Omental fat pad (tissue), 4 donors: ENCODE data around the gene KCNH8. TPM values are rescaled to one million over a fixed set of nuclear protein-coding genes. Genes with fewer than 3 reads are reported as not detected.

ENCODE experiments used
- ATAC-seq: fragments of 150-250 bp; one replicate; pipeline ENCODE4 v1.9.1; 2016; ENCODE audit warnings: mild to moderate bottlenecking, moderate library complexity; ENCODE audit not compliant: low FRiP score
- DNase-seq: peaks from one replicate; pipeline ENCODE4 v3.0.0-alpha.2; 2019; ENCODE audit warnings: low spot score
- total RNA-seq, 4 donors: library from RNA; depleted of rRNA; stranded (reverse); fragments of >200 nt; gene quantifications; one replicate each; pipeline ENCODE4 v1.1.0, GENCODE V29; 2016
- TF ChIP-seq, protein P1 (sequence below), 3 donors: fragments of 450-650 bp; IDR thresholded peaks; one replicate each; pipeline ENCODE4 v1.5.1; 2016 to 2017; ENCODE audit warnings: antibody characterized with exemption in 3 of 3, mild to moderate bottlenecking in 3 of 3, moderate library complexity in 2 of 3

Gene KCNH8
- total RNA-seq, 4 donors from 2014 or later = 0.09 TPM; not detected in 3

DNA sequence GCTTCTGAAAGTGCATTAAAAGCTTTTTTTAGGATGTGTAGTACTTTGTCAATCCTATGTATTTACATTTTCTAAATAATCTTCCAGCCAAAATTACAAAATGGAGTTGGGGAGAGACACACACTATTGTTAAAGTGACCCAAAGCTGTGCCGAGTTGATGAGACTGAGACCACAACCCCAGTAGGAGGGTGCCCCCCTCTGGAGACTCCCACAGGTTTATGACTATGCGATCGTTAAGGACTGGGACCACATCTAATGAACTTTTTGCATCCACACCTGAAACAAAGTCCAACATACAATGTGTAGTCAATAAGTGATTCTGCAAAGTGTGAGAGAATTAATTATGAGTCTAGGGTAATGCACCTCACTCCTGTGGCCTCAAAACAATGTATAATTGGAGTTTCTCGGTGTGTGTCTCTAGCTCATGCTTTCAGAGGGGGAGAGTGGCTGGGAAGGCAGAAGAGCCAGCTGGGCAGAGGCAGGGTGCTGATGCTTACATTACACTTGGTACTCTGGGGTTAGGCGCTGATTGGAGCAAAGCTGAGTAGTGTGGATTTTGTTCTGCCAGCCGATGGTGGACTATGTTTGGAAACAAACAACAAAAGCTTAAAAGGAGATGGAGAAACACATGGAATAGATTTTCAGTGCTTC, 102.8 kb downstream of the KCNH8 start:
- no peak for ATAC-seq
- TF ChIP-seq, protein P1, sequence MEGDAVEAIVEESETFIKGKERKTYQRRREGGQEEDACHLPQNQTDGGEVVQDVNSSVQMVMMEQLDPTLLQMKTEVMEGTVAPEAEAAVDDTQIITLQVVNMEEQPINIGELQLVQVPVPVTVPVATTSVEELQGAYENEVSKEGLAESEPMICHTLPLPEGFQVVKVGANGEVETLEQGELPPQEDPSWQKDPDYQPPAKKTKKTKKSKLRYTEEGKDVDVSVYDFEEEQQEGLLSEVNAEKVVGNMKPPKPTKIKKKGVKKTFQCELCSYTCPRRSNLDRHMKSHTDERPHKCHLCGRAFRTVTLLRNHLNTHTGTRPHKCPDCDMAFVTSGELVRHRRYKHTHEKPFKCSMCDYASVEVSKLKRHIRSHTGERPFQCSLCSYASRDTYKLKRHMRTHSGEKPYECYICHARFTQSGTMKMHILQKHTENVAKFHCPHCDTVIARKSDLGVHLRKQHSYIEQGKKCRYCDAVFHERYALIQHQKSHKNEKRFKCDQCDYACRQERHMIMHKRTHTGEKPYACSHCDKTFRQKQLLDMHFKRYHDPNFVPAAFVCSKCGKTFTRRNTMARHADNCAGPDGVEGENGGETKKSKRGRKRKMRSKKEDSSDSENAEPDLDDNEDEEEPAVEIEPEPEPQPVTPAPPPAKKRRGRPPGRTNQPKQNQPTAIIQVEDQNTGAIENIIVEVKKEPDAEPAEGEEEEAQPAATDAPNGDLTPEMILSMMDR (IDR thresholded peaks at IDR 0.05) = no peak
- no peak for DNase-seq

DNA sequence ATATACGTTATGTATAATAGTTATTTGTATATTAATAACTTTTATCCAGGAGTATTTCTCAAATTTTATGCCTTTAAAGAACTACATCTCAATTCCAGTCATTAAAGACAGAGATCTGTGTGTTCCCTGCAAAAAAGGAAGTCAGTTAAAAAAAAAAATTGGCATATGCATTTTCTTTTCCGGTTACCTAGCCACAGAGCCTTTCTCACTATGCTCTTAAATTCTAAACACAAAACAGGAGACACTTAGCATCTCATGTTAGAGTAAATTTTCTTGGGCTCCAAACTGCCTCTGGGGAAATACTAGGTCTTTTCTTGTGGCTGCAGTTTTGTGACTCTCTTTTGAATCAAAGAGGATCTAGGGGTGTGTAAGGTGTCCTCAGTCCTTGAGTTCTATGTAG, 105.9 kb downstream of the KCNH8 start:
- TF ChIP-seq, protein P1 (IDR thresholded peaks at IDR 0.05) = no peak
- ATAC-seq (no peak), DNase-seq (no peak)

DNA sequence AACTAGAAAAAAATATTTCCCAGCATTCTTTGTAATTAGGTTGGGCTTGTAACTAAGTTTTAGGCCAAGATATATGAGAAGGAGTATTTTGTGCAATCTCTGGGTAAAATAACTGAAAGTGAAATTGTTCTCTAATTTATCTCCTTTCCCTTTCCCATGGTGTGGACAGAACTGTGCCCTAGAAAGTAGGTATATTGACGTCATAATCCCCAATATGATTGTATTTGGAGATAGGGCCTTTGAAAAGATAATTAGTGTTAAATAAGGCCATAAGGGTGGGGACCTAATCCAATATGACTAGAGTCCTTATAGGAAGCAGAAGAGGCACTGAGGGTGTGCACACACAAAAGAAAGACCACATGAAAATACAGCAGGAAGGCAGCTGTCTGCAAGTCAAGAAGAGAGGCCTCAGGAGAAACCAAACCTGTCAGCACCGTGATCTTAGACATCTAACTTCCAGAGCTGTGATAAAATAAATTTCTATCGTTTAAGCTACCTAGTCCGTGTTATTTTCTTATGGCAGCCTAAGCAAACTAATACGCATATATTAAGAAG, 106.6 kb downstream of the KCNH8 start:
- DNase-seq (no peak), ATAC-seq (no peak)
- TF ChIP-seq, protein P1 (IDR thresholded peaks at IDR 0.05) = no peak

DNA sequence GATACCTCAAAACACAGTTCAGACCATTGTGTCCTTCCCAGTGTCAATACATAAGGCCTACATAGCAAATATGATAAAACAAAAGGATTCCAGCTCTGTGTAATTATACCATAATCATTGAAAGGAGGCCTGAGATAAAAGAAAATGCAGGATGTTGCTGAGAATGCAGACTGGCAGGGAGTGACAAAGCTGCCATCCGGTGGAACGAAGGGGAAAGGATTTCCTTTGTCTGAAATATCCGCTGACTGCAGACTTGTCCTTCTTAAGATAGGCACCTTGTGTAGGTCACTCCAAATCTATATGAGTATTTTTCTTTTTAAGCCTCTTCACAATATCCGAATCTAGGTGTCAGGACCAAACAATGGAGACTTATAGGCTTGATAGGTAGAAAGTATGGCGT, 108.0 kb downstream of the KCNH8 start:
- ATAC-seq (no peak), DNase-seq (no peak)
- TF ChIP-seq, protein P1 (IDR thresholded peaks at IDR 0.05) = no peak

DNA sequence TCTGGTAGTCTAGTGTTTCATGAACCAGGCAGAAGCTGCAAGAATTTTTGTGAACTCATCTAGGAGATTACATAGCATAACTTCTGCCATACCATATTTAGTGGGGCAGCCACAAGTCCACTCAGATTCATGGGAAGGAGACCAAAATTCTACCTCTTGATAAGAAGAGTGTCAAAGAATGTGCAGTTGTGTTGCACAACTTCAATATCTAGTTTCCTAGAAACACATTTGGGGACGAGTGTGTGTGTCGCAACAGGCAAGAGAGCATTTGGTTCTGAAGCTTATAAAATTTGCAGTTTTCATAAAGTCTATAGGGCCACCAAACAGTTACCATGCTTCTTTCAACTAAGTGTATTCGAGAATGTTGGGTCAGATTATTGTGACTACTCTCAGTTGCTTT, 115.3 kb downstream of the KCNH8 start:
- ATAC-seq = no peak
- TF ChIP-seq, protein P1 (IDR thresholded peaks at IDR 0.05) = no peak
- DNase-seq = no peak

DNA sequence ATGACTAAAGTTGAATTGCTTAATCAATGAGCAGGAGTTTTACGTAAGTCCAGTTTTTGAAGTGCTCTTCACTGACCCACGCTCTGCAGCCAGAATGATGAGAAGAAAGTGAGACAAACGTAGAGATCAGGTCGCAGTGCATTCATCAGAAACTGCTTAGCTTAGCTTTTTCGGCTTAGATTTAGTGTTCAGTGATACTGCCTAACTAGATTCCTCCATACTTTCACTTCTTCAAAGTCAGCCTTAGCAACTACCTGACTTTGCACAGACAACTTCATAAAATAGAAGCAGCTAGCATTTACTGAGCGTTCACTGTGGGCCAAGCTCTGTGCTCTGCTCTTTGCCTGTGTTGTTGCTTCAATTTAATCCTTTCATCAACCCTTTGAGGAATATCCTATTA, 116.1 kb downstream of the KCNH8 start:
- DNase-seq (no peak), ATAC-seq (no peak)
- TF ChIP-seq, protein P1 (IDR thresholded peaks at IDR 0.05) = no peak

DNA sequence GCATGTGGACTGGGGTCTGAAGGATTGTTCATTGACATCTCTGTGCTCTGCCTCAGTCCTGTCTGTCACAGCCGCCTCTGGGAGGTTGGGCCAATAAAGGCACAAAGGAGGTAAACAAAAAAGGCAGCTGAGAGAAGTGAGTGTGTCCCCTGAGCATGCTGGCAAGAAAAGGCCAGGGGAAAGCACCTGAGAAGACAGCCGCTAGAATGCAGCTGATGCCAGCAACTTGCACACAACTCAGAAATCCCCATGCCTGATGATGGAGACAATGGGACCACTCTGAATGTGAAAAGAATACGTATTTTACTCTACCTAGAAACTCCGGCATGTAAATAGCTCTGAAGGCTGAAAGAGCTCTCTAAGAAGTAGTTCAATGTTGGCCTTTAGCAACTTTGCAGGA, 118.7 kb downstream of the KCNH8 start:
- DNase-seq (no peak), ATAC-seq (no peak)
- TF ChIP-seq, protein P1 (IDR thresholded peaks at IDR 0.05) = no peak
